Esophagus squamous epithelium (tissue), 5 donors: Measurements from ENCODE around the gene DUSP9. TPM values are rescaled to one million over a fixed set of nuclear protein-coding genes. Genes with fewer than 3 reads are reported as not detected.

Experiments
- DNase-seq: peaks from one replicate; lab custom pipeline; 2025; lab: John Stamatoyannopoulos, UW
- H3K27ac ChIP-seq, 4 donors: fragments of 200-600 bp; sonication (generic); one replicate each; pipeline ENCODE4 v1.5.1; 2016 to 2019; ENCODE audit warnings: mild to moderate bottlenecking in 1 of 4
- H3K27me3 ChIP-seq, 4 donors: fragments of 200-600 bp; sonication (generic); 1 replicate in 3 of 4; 2 replicates in 1 of 4; pipeline versions ENCODE4 v1.5.1 to v1.6.0; 2017 to 2021; ENCODE audit warnings: antibody characterized with exemption in 1 of 4
- H3K36me3 ChIP-seq, 3 donors: fragments of 200-600 bp; sonication (generic); one replicate each; pipeline ENCODE4 v1.5.1; 2016 to 2019
- H3K4me1 ChIP-seq, 3 donors: fragments of 200-600 bp; sonication (generic); one replicate each; pipeline ENCODE4 v1.5.1; 2017 to 2019
- H3K4me3 ChIP-seq, 4 donors: fragments of 200-600 bp; sonication (generic); 1 replicate in 3 of 4; 2 replicates in 1 of 4; pipeline ENCODE4 v1.5.1; 2016 to 2019; ENCODE audit warnings: mild to moderate bottlenecking in 2 of 4, moderate library complexity in 1 of 4
- H3K9me3 ChIP-seq, 3 donors: fragments of 200-600 bp; sonication (generic); one replicate each; pipeline ENCODE4 v1.5.1; 2016 to 2019
- CTCF ChIP-seq, 6 experiments: fragments of 450-650 bp in 4 of 6; fragments of 200-600 bp in 2 of 6; sonication (generic) in 2 of 6; IDR thresholded peaks; one replicate each; pipeline ENCODE4 v1.5.1; 2016 to 2019; ENCODE audit warnings: antibody characterized with exemption in 6 of 6, mild to moderate bottlenecking in 4 of 6, moderate library complexity in 4 of 6
- POLR2A ChIP-seq, 4 donors: fragments of 450-650 bp; IDR thresholded peaks; one replicate each; pipeline ENCODE4 v1.6.1; 2017; ENCODE audit warnings: antibody characterized with exemption in 4 of 4, mild to moderate bottlenecking in 4 of 4, moderate library complexity in 3 of 4
- WGBS, 2 donors: methylation state at CpG; one replicate each; pipeline ENCODE4 v1.1.5; 2018; 5-methylcytosine and 5-hydroxymethylcytosine counted together
- intact Hi-C: fragments of 100-400 bp; cut with DNase I; formaldehyde crosslinking; loops from one replicate; pipeline ENCODE4 v1.15.0; 2022
- total RNA-seq, 4 donors: library from RNA; depleted of rRNA; stranded (reverse); fragments of >200 nt; gene quantifications; one replicate each; pipeline ENCODE4 v1.1.0, GENCODE V29; 2016
- donor health status: DM: yes; HTN: yes; CAD: no.

DUSP9 gene
- 1 to 10 TPM in 2 of 4 donors, under 1 TPM in 2; 0.38 to 4.0 (median 1.3) TPM for total RNA-seq

GRCh38 chrX:153646620-153647373 is at the start of gene DUSP9:
Gene DUSP9, plus strand, starts transcription at chrX:153647203. Its CDS starts 751 bp downstream, at chrX:153647954.
- 30 to 40% methylated on average over 1 to 15 of the region's 53 CpGs for WGBS, 2 donors

GRCh38 chrX:153598541-153599191 is 48.3 kb upstream of the DUSP9 start, which contains the start of gene CCNQ:
Gene CCNQ, minus strand, starts transcription at chrX:153599139. Its CDS starts 66 bp downstream, at chrX:153599073.
- no peak for DNase-seq
- H3K36me3 ChIP-seq = peaks cover 0 to 22% (median 8%) of the 10 kb centered on the region in 3 donors
- WGBS, 2 donors = no CpG with 5 or more reads among the region's 79 CpGs

More at GRCh38 chrX:153646620-153647373, at the start of gene DUSP9:
- no peak for DNase-seq
- H3K27ac ChIP-seq = no peak within 1 kb of the TSS
- H3K36me3 ChIP-seq = no peaks in the 10 kb centered on the region
- H3K4me3 ChIP-seq = peak within 1 kb of the TSS in 3 of 4 donors; percentile 4 to 51 (median 26)
- intact Hi-C loops = no loop called here
- TF ChIP-seq POLR2A (IDR thresholded peaks at IDR 0.05) = no peak
- TF ChIP-seq CTCF (IDR thresholded peaks at IDR 0.05) = no peak
- H3K9me3 ChIP-seq = no peaks in the 10 kb centered on the region
- H3K27me3 ChIP-seq = peaks cover 0 to 82% (median 24%) of the 10 kb centered on the region in 4 donors
- H3K4me1 ChIP-seq = peaks cover 5 to 51% (median 11%) of the 10 kb centered on the region in 3 donors

GRCh38 chrX:153599192-153600031 is 47.6 kb upstream of the DUSP9 start:
- DNase-seq = no peak
- Histone ChIP-seq H3K36me3 (peaks cover 0 to 15% (median under 1%) of the 10 kb centered on the region in 3 donors), H3K9me3 (no peaks in the 10 kb centered on the region), H3K4me1 (peaks cover 11 to 44% (median 11%) of the 10 kb centered on the region in 3 donors), H3K27me3 (no peaks in the 10 kb centered on the region), H3K27ac (peak overlapping the region; percentile 72 to 82 (median 77)), H3K4me3 (peak overlapping the region; percentile 41 to 75 (median 67))
- TF ChIP-seq CTCF (IDR thresholded peaks at IDR 0.05) = peak in 1 of 6 experiments; percentile 6
- no peak for TF ChIP-seq POLR2A (IDR thresholded peaks at IDR 0.05)
- 31% methylated on average over 19 of the region's 79 CpGs; no CpG with 5 or more reads in 1 of the 2 donors for WGBS, 2 donors
- intact Hi-C loops = no loop called here

More at GRCh38 chrX:153598541-153599191, 48.3 kb upstream of the DUSP9 start, which contains the start of gene CCNQ:
- Histone ChIP-seq H3K27me3 (no peaks in the 10 kb centered on the region), H3K4me1 (peaks cover 11 to 44% (median 11%) of the 10 kb centered on the region in 3 donors), H3K27ac (peak within 1 kb of the TSS; percentile 75 to 87 (median 80)), H3K4me3 (peak within 1 kb of the TSS; percentile 61 to 77 (median 67)), H3K9me3 (no peaks in the 10 kb centered on the region)
- TF ChIP-seq POLR2A (IDR thresholded peaks at IDR 0.05) = peak in 2 of 4 donors; percentile 34 to 62
- no peak for TF ChIP-seq CTCF (IDR thresholded peaks at IDR 0.05)
- intact Hi-C loops = no loop called here

GRCh38 chrX:153600032-153600373 is 47.0 kb upstream of the DUSP9 start:
- Histone ChIP-seq H3K27me3 (no peaks in the 10 kb centered on the region), H3K9me3 (no peaks in the 10 kb centered on the region), H3K27ac (peak overlapping the region in 3 of 4 donors; percentile 72 to 82 (median 75)), H3K4me3 (peak overlapping the region; percentile 41 to 75 (median 67)), H3K36me3 (peaks cover 0 to 9% (median 0%) of the 10 kb centered on the region in 3 donors), H3K4me1 (peaks cover 11 to 44% (median 11%) of the 10 kb centered on the region in 3 donors)
- no peak for DNase-seq
- intact Hi-C loops = no loop called here
- TF ChIP-seq CTCF (IDR thresholded peaks at IDR 0.05) = no peak
- TF ChIP-seq POLR2A (IDR thresholded peaks at IDR 0.05) = no peak
- 17 to 24% methylated on average over 2 of the region's 2 CpGs for WGBS, 2 donors
